GM04503 (cell line): ENCODE data around the gene FLRT2.
A peak's percentile ranks its signal among the peaks of the same experiment; 100 is the strongest.

ENCODE experiments used
- DNase-seq: peaks from one replicate; pipeline ENCODE4 v3.0.0-alpha.2; 2012; ENCODE audit warnings: low read depth

Gene FLRT2, protein sequence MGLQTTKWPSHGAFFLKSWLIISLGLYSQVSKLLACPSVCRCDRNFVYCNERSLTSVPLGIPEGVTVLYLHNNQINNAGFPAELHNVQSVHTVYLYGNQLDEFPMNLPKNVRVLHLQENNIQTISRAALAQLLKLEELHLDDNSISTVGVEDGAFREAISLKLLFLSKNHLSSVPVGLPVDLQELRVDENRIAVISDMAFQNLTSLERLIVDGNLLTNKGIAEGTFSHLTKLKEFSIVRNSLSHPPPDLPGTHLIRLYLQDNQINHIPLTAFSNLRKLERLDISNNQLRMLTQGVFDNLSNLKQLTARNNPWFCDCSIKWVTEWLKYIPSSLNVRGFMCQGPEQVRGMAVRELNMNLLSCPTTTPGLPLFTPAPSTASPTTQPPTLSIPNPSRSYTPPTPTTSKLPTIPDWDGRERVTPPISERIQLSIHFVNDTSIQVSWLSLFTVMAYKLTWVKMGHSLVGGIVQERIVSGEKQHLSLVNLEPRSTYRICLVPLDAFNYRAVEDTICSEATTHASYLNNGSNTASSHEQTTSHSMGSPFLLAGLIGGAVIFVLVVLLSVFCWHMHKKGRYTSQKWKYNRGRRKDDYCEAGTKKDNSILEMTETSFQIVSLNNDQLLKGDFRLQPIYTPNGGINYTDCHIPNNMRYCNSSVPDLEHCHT

DNA sequence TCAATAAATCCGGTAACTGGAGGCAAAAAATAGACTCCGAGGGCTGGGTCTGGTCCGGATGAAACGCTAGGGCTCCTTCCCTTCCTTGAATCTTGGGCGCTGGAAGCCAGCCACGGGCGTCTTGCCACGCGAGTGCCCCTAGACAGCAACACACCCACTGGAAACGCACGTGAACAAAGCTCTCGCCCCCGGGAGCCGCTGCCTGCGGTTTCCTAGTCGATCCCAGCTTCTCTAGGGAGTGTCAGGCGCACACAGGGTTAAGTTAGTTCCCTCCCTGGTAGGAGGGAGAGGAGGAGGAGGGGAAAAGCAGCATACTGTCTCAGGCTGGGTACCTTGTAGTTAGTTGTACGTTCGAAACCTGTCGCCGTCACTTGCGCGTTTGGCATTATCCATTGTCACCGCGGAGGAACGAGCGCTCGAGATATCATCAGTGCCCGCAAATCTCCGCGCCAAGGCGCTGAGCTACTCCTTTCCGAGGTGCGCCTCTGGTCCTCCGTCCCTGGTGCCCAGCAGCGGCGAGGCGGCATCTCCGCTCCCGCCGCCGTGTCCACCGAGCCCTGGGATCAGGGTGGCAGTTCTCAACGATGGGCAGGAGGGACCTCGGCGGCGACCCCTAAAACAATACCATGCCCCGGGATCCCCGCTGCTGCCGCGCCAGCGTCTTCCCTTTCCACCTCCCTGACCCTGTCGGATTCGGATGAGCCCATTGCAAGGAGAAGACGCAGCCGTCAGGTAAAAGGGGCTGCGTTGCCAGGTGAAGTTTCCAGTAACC lies at the start of gene FLRT2:
TSS of gene FLRT2 (plus strand) at position 342 of the 772 bp plus-strand sequence. CDS start 91,371 bp downstream, outside the sequence.
- peak; percentile 49 for DNase-seq

DNA sequence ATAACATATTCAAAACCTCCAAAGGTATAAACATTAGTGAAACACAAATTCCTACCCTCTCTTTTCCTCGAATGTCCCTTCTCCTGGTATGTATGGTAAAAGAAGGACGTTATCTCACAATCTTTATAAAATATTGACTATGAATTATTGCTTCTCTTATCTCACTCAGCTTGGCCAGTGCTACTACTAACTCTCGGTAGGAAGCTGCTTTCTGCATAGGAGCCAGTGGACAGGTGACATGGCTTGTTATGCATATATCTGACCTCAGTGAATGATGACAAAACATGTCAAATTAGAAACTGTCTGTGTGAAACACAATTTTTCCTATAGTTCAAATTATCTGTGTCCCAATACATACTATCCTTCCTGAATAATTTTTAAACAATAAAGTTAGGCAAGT lies 48.5 kb upstream of the FLRT2 start:
- DNase-seq = no peak

DNA sequence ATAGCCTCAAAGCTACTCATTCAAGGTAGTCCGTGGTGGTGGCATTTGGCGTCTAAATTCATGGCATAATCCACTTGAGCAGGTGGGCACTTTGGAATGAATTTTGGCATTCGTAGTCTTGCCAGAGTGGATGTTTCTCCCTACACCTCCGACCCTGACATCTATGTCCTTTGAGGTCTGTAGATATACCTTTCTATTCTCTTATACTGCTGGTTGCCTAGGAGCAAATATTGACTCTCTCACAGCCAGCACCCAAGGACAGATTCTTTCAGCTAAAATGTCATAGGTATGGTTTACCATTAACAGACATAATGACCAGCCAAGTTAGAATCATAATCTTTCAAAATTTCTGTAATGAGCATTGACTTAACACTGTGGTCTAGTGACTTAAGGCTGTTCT lies 47.4 kb upstream of the FLRT2 start:
- no peak for DNase-seq

DNA sequence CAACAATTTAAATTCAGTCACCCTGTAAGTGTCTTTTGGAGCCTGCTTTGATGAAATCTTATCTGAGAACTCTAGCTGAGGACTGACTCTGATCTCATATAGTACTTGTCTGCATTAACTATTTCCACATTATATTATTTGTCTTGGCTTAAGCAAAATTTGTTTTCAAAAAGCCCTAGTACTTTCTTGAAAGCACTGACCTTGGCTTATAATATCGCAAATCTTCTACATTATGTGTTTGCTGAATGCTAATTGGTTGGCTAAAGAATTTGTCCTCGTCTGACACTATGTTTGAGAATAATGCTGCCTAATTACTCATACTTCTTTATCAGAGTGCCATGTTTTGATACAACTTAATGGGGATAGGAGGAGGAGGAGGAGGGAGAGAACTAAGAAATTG lies 46.9 kb upstream of the FLRT2 start:
- DNase-seq = no peak

DNA sequence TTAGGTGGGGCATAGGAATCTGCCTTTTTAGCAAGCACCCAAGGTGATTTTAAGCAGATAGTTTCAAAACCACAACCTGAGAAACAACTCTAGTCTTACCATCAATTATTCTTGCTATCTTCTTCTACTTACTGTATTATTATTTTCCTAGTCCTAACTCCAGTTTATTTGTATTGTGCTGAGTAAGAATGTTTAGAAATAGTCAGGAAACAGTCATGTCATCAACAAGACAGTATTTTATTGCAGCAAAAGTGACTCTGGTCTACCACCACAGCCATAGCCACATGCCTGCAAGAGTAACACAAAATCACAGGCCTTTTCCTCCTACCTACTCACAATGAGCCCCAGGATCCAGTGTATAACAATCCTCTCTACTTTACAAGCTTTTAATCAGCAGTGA lies 46.3 kb upstream of the FLRT2 start:
- DNase-seq = no peak

DNA sequence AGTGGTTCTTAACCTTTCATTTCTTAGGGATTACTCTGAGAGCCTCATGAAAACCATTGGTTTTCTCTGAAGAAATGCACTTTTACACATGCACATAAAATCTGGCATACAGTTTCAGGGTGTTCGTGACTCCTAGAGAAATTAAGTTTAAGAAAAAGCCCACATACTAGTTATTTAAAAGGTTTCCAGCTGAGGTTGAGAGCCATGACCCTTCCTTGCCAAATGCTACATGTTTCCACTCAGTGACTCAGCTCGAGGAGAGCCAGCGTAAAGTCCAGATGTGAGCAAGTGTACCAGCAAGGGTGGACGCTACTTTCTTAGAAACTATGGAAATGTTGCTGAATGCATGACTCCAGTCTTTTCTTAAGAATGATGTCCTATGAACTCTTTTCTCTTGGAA lies 42.7 kb upstream of the FLRT2 start:
- DNase-seq = peak; percentile 86

DNA sequence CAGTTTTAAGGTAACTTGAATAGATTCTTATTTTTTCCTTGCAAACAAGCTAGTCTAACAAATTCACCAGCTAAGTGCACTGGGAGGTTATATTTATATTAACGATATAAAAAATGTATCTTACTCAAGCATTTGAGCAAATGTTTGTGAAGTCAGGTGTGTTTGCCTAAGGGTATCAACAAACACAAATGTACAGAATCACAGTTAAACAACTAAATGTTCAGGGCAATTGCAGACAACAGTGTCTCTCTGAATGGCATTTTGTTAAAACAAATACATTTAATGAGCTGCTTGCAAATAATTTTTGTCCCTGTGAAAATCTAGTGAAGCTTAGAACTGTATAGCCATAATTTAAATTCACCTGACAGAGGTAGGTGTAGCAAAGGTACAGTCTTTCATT lies 28.2 kb upstream of the FLRT2 start:
- DNase-seq = no peak

DNA sequence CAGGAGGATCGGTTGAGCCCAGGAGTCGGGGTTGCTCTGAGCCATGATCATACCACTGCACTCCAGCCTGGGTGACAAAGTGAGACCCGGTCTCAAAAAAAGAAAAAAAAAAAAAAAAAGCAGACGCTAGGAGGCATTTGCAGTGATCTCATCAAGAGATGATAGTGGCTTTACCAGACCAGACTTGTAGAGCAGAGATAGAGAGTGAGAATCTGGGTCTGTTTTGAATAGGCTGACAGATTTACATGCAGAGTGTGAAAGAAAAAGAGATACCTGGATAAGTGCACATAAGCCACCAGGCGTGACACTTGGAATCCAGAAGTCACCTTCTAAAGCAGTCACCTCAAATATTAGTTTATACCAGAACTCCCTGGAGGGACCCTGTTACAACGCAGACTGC lies 21.1 kb upstream of the FLRT2 start:
- DNase-seq = no peak

DNA sequence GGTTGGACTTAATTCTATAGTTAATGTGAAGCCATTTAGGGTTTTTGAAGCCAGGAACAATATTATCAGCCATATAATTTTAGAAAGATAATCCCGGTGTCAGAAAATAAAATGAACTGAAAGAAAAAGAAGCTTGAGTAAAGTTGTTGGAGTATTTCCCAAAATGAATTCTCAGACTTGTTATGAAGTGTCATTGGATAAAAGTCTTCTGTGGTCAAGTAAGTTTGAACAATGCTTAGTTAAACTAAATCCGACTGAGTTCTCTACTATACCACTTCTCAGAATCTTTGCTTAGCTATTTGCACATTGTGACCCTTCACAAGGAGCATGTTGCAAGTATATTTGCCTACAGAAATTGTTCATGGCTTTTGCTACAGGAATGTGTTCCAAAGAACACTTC lies 17.5 kb upstream of the FLRT2 start:
- DNase-seq = no peak

DNA sequence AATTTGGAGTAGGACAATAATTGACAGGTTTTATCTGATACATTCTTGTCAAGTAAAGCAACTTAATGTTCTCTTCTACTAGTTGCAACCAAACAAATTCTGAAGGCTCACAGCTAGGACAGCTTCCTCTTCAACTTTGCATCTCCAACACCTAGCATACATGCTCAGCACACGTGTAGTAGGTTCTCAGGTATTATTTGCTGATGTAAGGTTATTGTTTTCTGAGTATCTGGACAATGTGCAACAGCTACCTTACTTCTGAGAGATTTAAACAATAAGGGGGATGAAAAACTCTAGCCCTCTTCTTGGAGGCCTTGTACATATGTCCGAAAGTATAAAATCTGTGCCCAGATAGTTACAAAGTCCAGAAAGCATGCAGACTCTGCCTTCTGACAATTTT lies 15.5 kb upstream of the FLRT2 start:
- DNase-seq = no peak

DNA sequence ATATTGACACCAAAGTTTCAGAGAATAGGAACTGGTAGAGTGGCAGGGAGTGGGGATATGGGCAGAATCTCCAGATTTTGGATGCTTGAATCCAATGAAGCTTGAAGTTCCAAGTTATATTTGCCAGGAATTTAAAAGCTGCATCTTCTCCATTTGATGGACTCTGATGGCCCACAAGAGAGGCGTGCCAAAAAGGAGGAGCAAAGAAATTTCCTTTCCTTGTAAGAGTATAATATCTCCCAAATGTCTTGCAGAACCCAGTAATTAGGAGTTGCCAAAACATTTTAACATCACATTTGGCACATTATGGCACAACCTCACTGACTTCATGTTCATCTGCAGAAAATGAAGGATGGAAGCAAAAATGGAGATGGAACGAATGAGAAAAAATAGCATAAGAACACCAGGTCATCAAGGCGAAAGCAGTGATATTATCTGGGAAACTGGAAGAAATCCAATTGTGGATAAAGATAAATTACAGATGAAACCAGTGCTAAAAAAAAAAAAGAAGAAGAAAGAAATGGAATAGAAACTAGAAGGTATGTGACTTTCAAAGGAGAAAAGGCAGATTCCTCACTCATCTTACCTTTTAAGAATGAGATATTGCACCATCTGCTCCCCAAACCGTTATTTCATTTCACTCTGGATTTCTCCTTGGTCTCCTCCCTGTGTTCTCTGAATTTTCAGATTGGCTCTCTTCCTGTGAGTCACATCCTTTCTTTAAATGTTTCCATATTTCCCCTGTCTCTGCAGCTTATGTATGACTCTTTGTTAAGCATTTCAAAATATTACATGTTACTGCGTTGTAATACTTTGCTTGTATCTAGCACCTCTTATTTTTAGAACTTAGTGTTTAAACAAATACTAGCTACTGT lies 13.5 kb upstream of the FLRT2 start:
- peak; percentile 88 for DNase-seq

DNA sequence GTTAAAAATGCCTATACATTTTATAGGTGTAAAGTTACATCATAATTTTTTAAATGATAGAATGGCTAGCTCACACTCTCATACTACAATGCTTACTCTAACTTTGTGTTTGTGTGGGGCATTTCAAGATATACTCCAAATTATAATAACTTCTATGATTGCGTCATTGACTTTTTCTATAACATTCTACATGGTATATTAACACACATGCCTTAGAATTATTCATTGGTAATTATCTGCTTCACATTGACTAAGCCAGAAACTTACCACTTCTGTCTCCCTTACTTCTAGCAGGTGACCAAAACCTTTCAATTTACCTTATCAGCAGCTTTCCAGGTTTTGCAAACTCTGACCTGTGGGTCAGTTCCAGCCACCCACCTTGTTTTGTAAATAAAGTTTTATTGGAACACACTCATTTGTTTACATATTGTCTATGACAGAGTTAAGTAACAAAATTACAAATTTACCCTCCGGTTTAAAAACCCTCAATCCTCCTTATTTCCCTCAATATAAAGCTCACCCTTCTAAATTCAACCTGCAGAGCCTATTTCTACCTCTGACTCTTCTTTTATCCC lies 12.7 kb upstream of the FLRT2 start:
- DNase-seq = no peak

DNA sequence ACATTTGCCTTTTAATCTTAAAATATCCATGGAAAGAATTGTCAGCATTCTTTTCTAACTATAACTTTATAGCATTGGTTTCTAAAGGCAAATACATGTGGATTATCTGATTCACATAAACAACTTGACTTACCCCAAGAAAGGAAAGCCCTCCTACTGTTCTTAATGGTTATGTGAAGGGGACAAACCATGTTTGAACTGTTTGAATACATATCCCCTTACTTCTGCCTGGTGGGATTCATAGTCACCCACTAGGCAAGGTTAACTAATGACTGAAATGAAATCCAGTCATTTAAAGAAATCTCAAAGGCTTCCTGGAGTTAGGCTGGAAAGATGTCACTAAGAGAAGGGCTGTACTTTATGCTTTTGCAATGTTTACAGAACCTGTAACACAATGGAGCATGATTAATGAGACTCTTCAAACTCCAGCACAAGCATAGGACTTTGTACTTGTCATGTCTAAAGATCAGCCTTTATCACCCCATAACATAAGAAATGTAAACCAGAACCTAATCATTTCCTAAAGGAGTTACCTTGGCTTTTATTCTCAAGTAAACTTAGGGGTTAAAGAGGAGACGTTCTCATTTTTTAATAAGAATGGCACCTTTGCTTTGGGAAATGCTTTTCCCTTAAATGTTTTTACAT lies 10.2 kb upstream of the FLRT2 start:
- DNase-seq = no peak

DNA sequence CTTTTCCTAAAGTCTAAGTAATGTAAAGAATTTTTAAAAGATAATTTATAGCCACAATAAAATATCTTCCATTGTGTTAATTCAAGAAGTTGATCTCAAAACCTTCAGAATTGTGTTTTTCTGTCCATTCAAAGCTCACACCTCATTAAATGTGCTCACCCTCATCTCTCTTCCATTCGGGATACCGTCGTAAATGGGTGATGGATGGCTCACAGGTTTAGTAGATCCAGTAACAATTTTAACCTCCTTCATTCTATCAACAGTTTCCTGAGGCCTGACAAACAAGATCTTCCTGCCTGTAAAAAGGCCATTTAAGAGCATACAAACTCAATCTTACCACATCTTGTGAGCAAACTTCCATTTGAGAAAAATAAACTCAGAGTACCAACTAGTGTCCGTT lies 9.4 kb upstream of the FLRT2 start:
- no peak for DNase-seq

DNA sequence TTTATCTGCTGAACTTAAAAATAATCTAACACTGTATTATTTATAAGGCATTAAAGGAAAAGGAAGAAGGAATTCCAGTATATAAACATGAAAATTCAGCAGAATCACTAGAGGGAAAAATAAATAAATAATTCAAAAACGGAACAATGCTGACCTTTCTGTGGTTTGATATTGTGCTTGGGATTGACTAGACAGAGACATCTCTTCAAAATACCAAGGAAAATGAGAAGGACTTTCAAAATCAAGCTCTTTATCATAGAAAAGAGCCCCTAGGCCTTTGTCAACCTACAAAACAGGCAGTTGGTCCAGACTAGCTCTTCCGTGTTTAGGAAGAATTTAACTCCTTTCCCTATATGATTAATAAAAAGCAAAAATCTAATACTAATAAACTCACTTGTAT lies 6.3 kb upstream of the FLRT2 start:
- no peak for DNase-seq

DNA sequence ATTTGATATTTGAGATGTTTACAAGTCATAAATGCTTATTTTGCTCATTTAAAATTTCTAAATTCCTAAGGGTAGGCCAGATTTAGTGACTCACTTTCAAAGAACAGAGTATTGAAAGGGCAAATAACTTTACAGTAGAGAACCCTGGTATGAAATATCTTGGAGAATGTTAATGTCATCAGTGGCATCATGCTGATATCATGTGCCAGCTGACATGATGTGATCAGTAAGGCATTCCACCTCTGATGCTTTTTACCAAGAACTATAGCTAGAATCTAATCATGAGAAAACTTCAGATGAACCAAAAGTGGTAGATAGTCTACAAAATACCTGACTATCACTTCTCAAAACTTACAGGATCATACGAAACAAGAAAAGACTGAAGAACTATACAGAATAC lies 2.9 kb upstream of the FLRT2 start:
- DNase-seq = peak; percentile 38

DNA sequence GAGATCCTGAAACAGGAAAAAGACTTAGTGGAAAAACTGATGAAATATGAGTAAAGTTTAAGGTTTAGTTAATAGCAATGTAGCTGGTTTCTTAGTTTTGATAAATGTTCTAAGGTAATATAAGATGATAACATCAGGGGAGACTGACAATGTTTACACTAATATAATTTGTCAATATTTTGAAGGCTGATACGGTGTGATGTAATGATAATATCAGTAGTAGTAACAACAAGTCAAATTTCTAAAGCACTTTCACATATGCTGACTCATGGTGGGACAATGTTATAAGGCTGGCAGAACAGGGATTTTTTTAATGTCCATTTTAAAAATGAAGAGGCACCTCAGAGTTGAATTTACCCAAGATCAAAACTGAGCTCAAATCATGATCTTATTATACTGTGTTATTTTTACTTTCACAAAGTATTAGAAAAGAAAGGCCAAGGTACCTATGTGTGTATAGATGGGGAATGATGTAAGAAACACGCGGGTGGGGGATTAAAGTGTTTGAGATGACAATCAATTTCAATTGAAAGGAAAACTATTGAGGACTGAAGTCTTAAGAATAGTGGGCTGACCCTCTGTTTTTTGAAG lies 2.4 kb upstream of the FLRT2 start:
- no peak for DNase-seq

DNA sequence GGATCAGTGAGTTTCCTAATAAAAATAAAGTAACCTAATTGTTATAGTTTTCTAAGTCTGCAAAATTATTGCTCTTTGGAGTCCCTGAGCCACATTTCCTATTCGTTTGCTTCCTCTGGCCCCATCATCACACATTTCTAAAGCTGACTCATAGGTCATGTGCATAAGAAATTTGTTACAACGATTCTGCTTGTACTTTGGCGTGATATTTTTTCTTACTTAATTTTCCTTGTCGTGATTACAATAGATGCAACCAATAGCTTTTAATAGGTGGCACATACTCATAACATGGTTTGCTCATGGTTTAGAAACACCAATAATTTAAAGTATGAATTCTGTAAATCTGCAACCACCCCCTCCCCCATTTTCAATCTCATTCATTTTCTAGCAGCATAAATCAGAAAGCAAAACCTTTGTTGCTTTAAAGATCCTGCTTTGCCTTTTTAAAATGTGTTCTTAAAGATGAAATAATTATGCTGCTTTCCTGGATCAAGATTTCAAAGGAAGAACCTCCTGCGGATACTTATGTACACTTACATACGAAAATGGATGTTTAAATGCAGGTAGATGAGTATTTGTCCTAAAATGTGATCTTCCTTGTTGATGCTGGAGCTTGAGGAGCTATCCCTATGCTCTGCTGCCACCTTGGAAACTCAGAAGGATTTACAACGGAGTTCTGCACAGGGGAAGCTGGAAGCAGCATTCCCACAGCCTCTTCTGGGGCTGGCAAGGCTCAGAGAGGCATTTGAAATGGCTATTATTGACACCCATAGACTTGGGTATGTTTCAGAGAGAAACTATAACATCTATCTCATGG lies 1.7 kb upstream of the FLRT2 start:
- DNase-seq = peak; percentile 55

DNA sequence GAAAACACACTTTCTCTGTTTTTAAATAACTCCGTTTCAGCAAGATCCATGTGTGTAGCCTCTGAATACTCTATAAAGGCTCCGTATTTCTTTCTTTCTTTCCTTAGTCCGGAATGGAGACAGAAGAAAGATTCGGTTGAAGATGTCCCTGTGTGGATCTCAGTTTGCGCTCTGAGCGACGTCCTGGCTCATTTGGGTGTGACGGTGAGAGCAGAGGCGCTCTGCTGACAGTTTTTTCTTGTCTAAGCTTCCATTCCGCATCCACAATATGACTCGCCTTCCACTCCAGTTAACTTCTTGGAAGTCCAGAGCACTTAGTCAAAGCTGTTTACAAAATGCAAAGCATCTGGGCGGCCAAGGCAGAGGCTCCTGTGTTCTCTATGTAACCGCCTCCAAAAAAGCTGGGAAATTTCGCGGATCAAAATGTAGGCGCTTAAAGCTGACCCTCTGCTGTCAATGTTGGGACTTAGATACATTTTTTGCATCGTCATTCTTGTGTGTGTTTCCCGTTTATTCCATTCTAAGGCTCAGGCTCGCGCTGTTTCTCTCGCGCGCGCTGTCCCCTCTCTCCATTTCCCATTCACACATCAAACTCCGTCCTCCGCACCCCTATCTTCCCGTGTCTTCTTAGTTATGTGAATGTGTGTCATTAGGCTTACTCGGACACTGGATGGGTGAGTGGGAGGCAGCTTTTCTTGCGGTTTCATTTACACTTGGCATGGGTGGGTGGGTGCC lies 880 bp upstream of the FLRT2 start:
- DNase-seq = peak; percentile 62
